ENCODE data around the gene RNF227. TPM values are rescaled to one million over a fixed set of nuclear protein-coding genes. Genes with fewer than 3 reads are reported as not detected.

RNF227 gene

Small RNA genes within 50 kb of the gene (small RNA-seq; reads per million reads assigned to genes)
- gene SCARNA21 (ENCODE audit: insufficient read depth), result not detected
